H1 (cell line): ENCODE results near the gene ERICH2. TPM values are rescaled to one million over a fixed set of nuclear protein-coding genes. Genes with fewer than 3 reads are reported as not detected.
A peak's percentile ranks its signal among the peaks of the same experiment; 100 is the strongest.

Source experiments
- CTCF ChIA-PET: fragments of 300-600 bp; sonication (Branson Sonifier 250); formaldehyde crosslinking; loops from one replicate; lab custom pipeline; 2021; ENCODE audit not compliant: partially characterized antibody; lab: Charles Lee
- POLR2A ChIA-PET: fragments of 300-600 bp; sonication (Branson Sonifier 250); formaldehyde crosslinking; loops from one replicate; lab custom pipeline; 2021; ENCODE audit warnings: inconsistent platforms; ENCODE audit not compliant: partially characterized antibody; lab: Charles Lee
- DNase-seq, 2 experiments: peaks; one replicate each; pipeline versions ENCODE4 v3.0.0 to v3.0.0-alpha.2; 2010 to 2022; ENCODE audit warnings: low spot score in 2 of 2, low read depth in 1 of 2, mixed read lengths in 1 of 2
- FAIRE-seq: peaks from 2 replicates; lab custom pipeline; 2011; peaks lifted over from hg19 to GRCh38; lab: Jason Lieb, UNC
- H2AFZ ChIP-seq: 2 replicates; pipeline ENCODE4 v1.8.1; 2012; ENCODE audit warnings: low read length, inconsistent platforms
- H2AK5ac ChIP-seq: 2 replicates; pipeline ENCODE4 v1.6.1; 2013; ENCODE audit warnings: low read depth, low read length
- H2BK120ac ChIP-seq: replicated peaks from 2 replicates; pipeline ENCODE3; 2013; ENCODE audit warnings: low read depth, low read length, inconsistent platforms
- H2BK12ac ChIP-seq: 2 replicates; pipeline ENCODE4 v1.6.1; 2013; ENCODE audit warnings: low read depth, low read length
- H2BK15ac ChIP-seq: 2 replicates; pipeline ENCODE4 v1.6.1; 2013; ENCODE audit warnings: low read length
- H2BK20ac ChIP-seq: 2 replicates; pipeline ENCODE4 v1.6.1; 2013; ENCODE audit warnings: low read length
- H2BK5ac ChIP-seq: 2 replicates; pipeline ENCODE4 v1.6.1; 2013; ENCODE audit warnings: low read depth, low read length
- H3K14ac ChIP-seq: 2 replicates; pipeline ENCODE4 v1.6.1; 2013; ENCODE audit warnings: inconsistent platforms; ENCODE audit not compliant: insufficient read length
- H3K18ac ChIP-seq: 2 replicates; pipeline ENCODE4 v1.6.1; 2013; ENCODE audit warnings: low read length; ENCODE audit errors: extremely low read depth
- H3K23ac ChIP-seq: 2 replicates; pipeline ENCODE4 v1.6.1; 2013; ENCODE audit warnings: inconsistent platforms; ENCODE audit not compliant: insufficient read length
- H3K23me2 ChIP-seq: 2 replicates; pipeline ENCODE4 v1.6.1; 2013; ENCODE audit warnings: low read depth, low read length
- H3K27ac ChIP-seq: 2 replicates; pipeline ENCODE4 v1.6.1; 2011; ENCODE audit warnings: low read depth, low read length, inconsistent platforms
- H3K27me3 ChIP-seq, 4 experiments: replicated peaks in 1 of 4; 1 replicate in 1 of 4; 2 replicates in 3 of 4; pipeline versions ENCODE4 v1.6.1 to v1.8.1; 2011 to 2013; ENCODE audit warnings: low read length in 3 of 4, mild to moderate bottlenecking in 3 of 4, inconsistent platforms in 2 of 4, mixed read lengths in 2 of 4, moderate library complexity in 1 of 4; ENCODE audit not compliant: control insufficient read depth in 3 of 4, insufficient read depth in 3 of 4; ENCODE audit errors: extremely low read depth in 1 of 4
- H3K36me3 ChIP-seq, 4 experiments: 2 replicates each; pipeline versions ENCODE4 v1.6.1 to v1.8.1; 2011 to 2013; ENCODE audit warnings: mild to moderate bottlenecking in 4 of 4, low read length in 3 of 4, moderate library complexity in 2 of 4, control low read depth in 1 of 4, inconsistent platforms in 1 of 4; ENCODE audit not compliant: insufficient read depth in 4 of 4, control insufficient read depth in 2 of 4
- H3K4ac ChIP-seq: replicated peaks from 2 replicates; pipeline ENCODE3; 2013; ENCODE audit warnings: low read length, low read depth, mixed read lengths, inconsistent platforms; ENCODE audit not compliant: insufficient read length
- H3K4me1 ChIP-seq, 4 experiments: replicated peaks in 1 of 4; 1 replicate in 1 of 4; 2 replicates in 3 of 4; pipeline versions ENCODE4 v1.6.1 to v1.8.1; 2011 to 2013; ENCODE audit warnings: low read length in 3 of 4, inconsistent platforms in 2 of 4, mixed read lengths in 1 of 4; ENCODE audit not compliant: insufficient read depth in 4 of 4, control insufficient read depth in 3 of 4
- H3K4me2 ChIP-seq, 2 experiments: 2 replicates each; pipeline versions ENCODE4 v1.6.1 to v1.8.1; 2011 to 2013; ENCODE audit warnings: low read depth in 2 of 2, low read length in 2 of 2, control low read depth in 1 of 2, inconsistent platforms in 1 of 2, mild to moderate bottlenecking in 1 of 2; ENCODE audit not compliant: insufficient read depth in 1 of 2
- H3K4me3 ChIP-seq, 4 experiments: fragments of 200-600, 300-600 bp in 1 of 4; sonication (generic), shearing (Covaris generic), sonication (Bioruptor Twin) in 1 of 4; 2 replicates each; pipeline versions ENCODE4 v1.5.1 to v1.8.1; 2011 to 2016; ENCODE audit warnings: low read length in 4 of 4, low read depth in 3 of 4, control low read depth in 2 of 4, inconsistent platforms in 2 of 4, mild to moderate bottlenecking in 2 of 4, mixed read lengths in 1 of 4, moderate library complexity in 1 of 4; ENCODE audit not compliant: insufficient read depth in 2 of 4; ENCODE audit errors: extremely low read depth in 1 of 4
- H3K56ac ChIP-seq: replicated peaks from 2 replicates; pipeline ENCODE3; 2013; ENCODE audit warnings: low read depth, mild to moderate bottlenecking, mixed read lengths, low read length, inconsistent platforms; ENCODE audit not compliant: insufficient read length
- H3K79me1 ChIP-seq: 2 replicates; pipeline ENCODE4 v1.6.1; 2013; ENCODE audit warnings: low read depth, low read length, control low read depth
- H3K79me2 ChIP-seq, 2 experiments: 2 replicates each; pipeline versions ENCODE4 v1.6.1 to v1.8.1; 2012 to 2013; ENCODE audit warnings: low read length in 2 of 2, mild to moderate bottlenecking in 2 of 2, inconsistent platforms in 1 of 2; ENCODE audit not compliant: insufficient read depth in 2 of 2, control insufficient read depth in 1 of 2
- H3K9ac ChIP-seq, 4 experiments: replicated peaks in 1 of 4; 1 replicate in 1 of 4; 2 replicates in 3 of 4; pipeline versions ENCODE4 v1.6.1 to v1.8.1; 2011 to 2013; ENCODE audit warnings: low read depth in 3 of 4, low read length in 3 of 4, control low read depth in 2 of 4, mild to moderate bottlenecking in 2 of 4, moderate library complexity in 2 of 4, inconsistent platforms in 1 of 4; ENCODE audit errors: extremely low read depth in 1 of 4
- H3K9me3 ChIP-seq, 2 experiments: 2 replicates each; pipeline versions ENCODE4 v1.6.1 to v1.8.1; 2012 to 2013; ENCODE audit warnings: mild to moderate bottlenecking in 2 of 2, moderate library complexity in 2 of 2, control low read depth in 1 of 2, inconsistent platforms in 1 of 2, low read depth in 1 of 2, low read length in 1 of 2, mixed read lengths in 1 of 2; ENCODE audit not compliant: insufficient read depth in 2 of 2
- H4K20me1 ChIP-seq, 2 experiments: replicated peaks in 1 of 2; 2 replicates each; pipeline versions ENCODE3 to v1.8.1; 2011 to 2013; ENCODE audit warnings: inconsistent platforms in 2 of 2, low read length in 2 of 2, mild to moderate bottlenecking in 1 of 2; ENCODE audit not compliant: insufficient read depth in 2 of 2, control insufficient read depth in 1 of 2
- H4K5ac ChIP-seq: 2 replicates; pipeline ENCODE4 v1.6.1; 2013; ENCODE audit warnings: low read length, low read depth, mixed read lengths, inconsistent platforms; ENCODE audit not compliant: insufficient read length
- H4K8ac ChIP-seq: 2 replicates; pipeline ENCODE4 v1.8.0; 2013; ENCODE audit warnings: mild to moderate bottlenecking, moderate library complexity, low read length, inconsistent platforms; ENCODE audit not compliant: insufficient read depth; ENCODE audit errors: extremely low read depth
- H4K91ac ChIP-seq: replicated peaks from 2 replicates; pipeline ENCODE3; 2013; ENCODE audit warnings: low read length, mixed read lengths, inconsistent platforms; ENCODE audit not compliant: insufficient read length
- CTBP2 ChIP-seq: IDR thresholded peaks from 2 replicates; pipeline ENCODE4 v1.7.0; 2011; ENCODE audit warnings: borderline replicate concordance, mild to moderate bottlenecking, moderate library complexity, mixed read lengths, low read length; ENCODE audit not compliant: insufficient read depth, insufficient read length
- EGR1 ChIP-seq: IDR thresholded peaks from 2 replicates; pipeline ENCODE4 v1.6.1; 2011; ENCODE audit warnings: low read depth, low read length, borderline replicate concordance
- GABPA ChIP-seq: IDR thresholded peaks from 2 replicates; pipeline ENCODE4 v1.6.1; 2011; ENCODE audit warnings: mild to moderate bottlenecking, low read length, moderate library complexity, borderline replicate concordance; ENCODE audit not compliant: insufficient read depth
- POLR2AphosphoS5 ChIP-seq: IDR thresholded peaks from 2 replicates; pipeline ENCODE4 v1.6.1; 2011; ENCODE audit warnings: low read depth, low read length
- RAD21 ChIP-seq, 2 experiments: IDR thresholded peaks in 1 of 2; conservative IDR thresholded peaks in 1 of 2; 2 replicates each; pipeline ENCODE4 v1.6.1; 2011; ENCODE audit warnings: low read depth in 2 of 2, low read length in 2 of 2, improper control_type of control experiment in 1 of 2, inconsistent platforms in 1 of 2, mild to moderate bottlenecking in 1 of 2, moderate library complexity in 1 of 2
- WGBS, 2 experiments: shearing (Covaris generic) in 1 of 2; methylation state at CpG; one replicate each; pipeline versions ENCODE4 v1.1.6 to v1.1.7; 2013 to 2015; ENCODE audit warnings: low lambda C conversion rate in 2 of 2, mixed read lengths in 2 of 2, inconsistent platforms in 1 of 2, low coverage in 1 of 2, missing lambda C conversion rate in 1 of 2; ENCODE audit not compliant: insufficient replicate concordance in 2 of 2, insufficient coverage in 1 of 2, insufficient read length in 1 of 2; ENCODE audit errors: extremely low coverage in 1 of 2, missing lambda C conversion rate in 1 of 2; 5-methylcytosine and 5-hydroxymethylcytosine counted together
- polyA plus RNA-seq, 7 experiments: library from polyadenylated mRNA; depleted of rRNA in 3 of 7; stranded (reverse) in 5 of 7; unstranded in 2 of 7; fragments of >200 nt in 5 of 7; fragments of 200-250 nt in 2 of 7; gene quantifications; 1 replicate in 5 of 7; 2 replicates in 1 of 7; 4 replicates in 1 of 7; pipeline versions ENCODE4 v1.2.1 to v1.2.3, GENCODE V29; 2011 to 2013; ENCODE audit warnings: missing spikeins in 2 of 7, mixed read lengths in 2 of 7
- total RNA-seq: library from RNA; stranded (reverse); fragmentation: NEBNext Ultra II Directional; extraction: Animal tissue kit (Norgen Biotek cat#: 25700); gene quantifications from 2 replicates; pipeline ENCODE4 v1.2.1, GENCODE V29; 2021
- TF ChIP-seq, protein P1 (sequence below): IDR thresholded peaks from 2 replicates; pipeline ENCODE4 v1.6.1; 2011; ENCODE audit warnings: low read depth, mild to moderate bottlenecking, low read length; ENCODE audit not compliant: insufficient read depth
- TF ChIP-seq, protein P2 (sequence below), 3 experiments: IDR thresholded peaks; 1 replicate in 2 of 3; 2 replicates in 1 of 3; pipeline versions ENCODE4 v1.5.1 to v1.6.1; 2011; ENCODE audit warnings: low read length in 3 of 3, mild to moderate bottlenecking in 3 of 3, inconsistent platforms in 2 of 3, low read depth in 1 of 3, moderate library complexity in 1 of 3; ENCODE audit not compliant: insufficient read depth in 1 of 3; ENCODE audit errors: control extremely low read depth in 1 of 3

The ERICH2 gene
- total and polyA plus RNA-seq, 2 of the 8 experiments (the other 6 are each of a cell fraction or from before 2014, with no cell fraction given) = 0.20 to 2.1 TPM

DNA sequence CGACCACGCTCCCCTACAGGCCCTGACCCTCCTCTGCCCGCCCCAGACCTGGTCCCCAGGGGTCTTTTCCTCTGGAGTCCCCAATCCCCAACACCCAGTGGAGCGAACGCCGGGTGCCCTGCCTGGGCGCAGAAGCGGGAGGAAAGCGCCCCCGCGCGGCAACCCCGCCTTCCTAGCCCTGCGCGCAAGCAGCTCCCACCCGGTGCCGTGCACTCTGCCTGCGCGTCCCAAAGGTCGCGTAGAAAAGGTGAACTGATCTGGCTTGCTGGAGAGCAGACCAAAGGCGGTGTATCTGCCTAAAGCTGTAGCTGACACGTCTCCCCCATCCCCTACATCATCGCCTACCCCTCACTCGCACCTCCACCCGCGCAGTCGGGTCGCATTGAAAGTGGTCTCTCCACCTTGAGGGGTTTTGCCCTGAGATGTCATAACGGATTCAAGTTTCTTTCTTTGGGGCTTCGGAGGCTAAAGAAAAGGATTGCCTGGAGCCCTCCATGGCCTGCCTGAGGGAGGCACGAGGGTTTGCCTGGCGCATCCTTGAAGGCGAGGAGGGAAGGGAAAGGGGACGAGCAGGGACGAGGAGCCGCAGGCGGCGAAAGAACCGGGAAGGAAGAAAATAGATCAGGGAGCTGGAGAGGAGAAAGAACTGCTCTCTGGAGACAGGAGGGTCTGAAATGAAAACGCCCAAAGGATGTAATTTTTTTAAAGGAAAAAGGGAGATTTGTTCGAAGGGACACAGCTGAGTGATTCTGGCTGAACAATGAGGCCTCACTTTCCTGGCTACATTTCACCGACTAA, 52.3 kb downstream of the ERICH2 start:
- H2AFZ ChIP-seq = no peak overlapping the region
- no peak overlapping the region for H4K8ac ChIP-seq
- no peak overlapping the region for H3K27ac ChIP-seq
- peaks cover 0 to 3% of the 10 kb centered on the region in 2 experiments for H4K20me1 ChIP-seq
- H3K4me2 ChIP-seq = peak overlapping the region; percentile 76 to 99
- H3K79me2 ChIP-seq = no peaks in the 10 kb centered on the region
- no peaks in the 10 kb centered on the region; a peak in 1 of 8 replicates for H3K36me3 ChIP-seq
- peaks cover 8 to 50% (median 32%) of the 10 kb centered on the region in 4 experiments for H3K4me1 ChIP-seq
- DNase-seq (peak in 1 of 2 experiments; percentile 82), FAIRE-seq (no peak)
- H2BK15ac ChIP-seq = no peak overlapping the region; the same call in 1 of the 2 replicates
- no peak overlapping the region; a peak in 1 of 7 replicates for H3K9ac ChIP-seq
- no peak overlapping the region for H3K56ac ChIP-seq
- 3% methylated on average over 43 of the region's 43 CpGs; no CpG with 5 or more reads in 1 of the 2 experiments for WGBS, 2 experiments
- no peak overlapping the region for H3K4ac ChIP-seq
- peak overlapping the region; percentile 16 to 64 (median 59); a peak in 7 of 8 replicates for H3K4me3 ChIP-seq
- H3K23ac ChIP-seq = no peak overlapping the region
- H3K79me1 ChIP-seq = no peaks in the 10 kb centered on the region
- H4K5ac ChIP-seq = no peak overlapping the region
- H3K9me3 ChIP-seq = no peaks in the 10 kb centered on the region
- H2AK5ac ChIP-seq = no peak overlapping the region
- no peak overlapping the region for H3K14ac ChIP-seq
- peaks cover 61 to 93% (median 88%) of the 10 kb centered on the region in 4 experiments for H3K27me3 ChIP-seq
- H4K91ac ChIP-seq = no peak overlapping the region
- 0 out of 2 replicates have a peak overlapping the region, but pooled peaks have one; percentile 32 for H2BK20ac ChIP-seq
- CTCF ChIA-PET = interaction anchor here (0.5 to 2.4 kb wide), 16 partner anchors 8 to 598 kb away, joined by 3 to 6 read pairs (median 3); no protein-coding TSS in a partner anchor
- POLR2A ChIA-PET = no interaction called here
- no peak overlapping the region for H2BK120ac ChIP-seq
- peaks cover 22% of the 10 kb centered on the region for H3K23me2 ChIP-seq
- no peak overlapping the region; the same call in 1 of the 2 replicates for H3K18ac ChIP-seq
- H2BK5ac ChIP-seq = no peak overlapping the region
- no peak overlapping the region for H2BK12ac ChIP-seq
- TF ChIP-seq, protein P1, sequence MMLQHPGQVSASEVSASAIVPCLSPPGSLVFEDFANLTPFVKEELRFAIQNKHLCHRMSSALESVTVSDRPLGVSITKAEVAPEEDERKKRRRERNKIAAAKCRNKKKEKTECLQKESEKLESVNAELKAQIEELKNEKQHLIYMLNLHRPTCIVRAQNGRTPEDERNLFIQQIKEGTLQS = no peak
- TF ChIP-seq RAD21 (IDR thresholded peaks at IDR 0.05 in 1 of 2, conservative IDR thresholded peaks at IDR 0.05 in 1 of 2; ENCODE audit: low read depth in 2 of 2, low read length in 2 of 2) (peak; percentile 39 to 63; a peak in 3 of 4 replicates), CTBP2 (no peak), GABPA (peak; percentile 16; the same call in 1 of the 2 replicates), POLR2AphosphoS5 (no peak), EGR1 (0 out of 2 replicates have a peak, but pooled peaks have one; percentile 9)
- TF ChIP-seq, protein P2, sequence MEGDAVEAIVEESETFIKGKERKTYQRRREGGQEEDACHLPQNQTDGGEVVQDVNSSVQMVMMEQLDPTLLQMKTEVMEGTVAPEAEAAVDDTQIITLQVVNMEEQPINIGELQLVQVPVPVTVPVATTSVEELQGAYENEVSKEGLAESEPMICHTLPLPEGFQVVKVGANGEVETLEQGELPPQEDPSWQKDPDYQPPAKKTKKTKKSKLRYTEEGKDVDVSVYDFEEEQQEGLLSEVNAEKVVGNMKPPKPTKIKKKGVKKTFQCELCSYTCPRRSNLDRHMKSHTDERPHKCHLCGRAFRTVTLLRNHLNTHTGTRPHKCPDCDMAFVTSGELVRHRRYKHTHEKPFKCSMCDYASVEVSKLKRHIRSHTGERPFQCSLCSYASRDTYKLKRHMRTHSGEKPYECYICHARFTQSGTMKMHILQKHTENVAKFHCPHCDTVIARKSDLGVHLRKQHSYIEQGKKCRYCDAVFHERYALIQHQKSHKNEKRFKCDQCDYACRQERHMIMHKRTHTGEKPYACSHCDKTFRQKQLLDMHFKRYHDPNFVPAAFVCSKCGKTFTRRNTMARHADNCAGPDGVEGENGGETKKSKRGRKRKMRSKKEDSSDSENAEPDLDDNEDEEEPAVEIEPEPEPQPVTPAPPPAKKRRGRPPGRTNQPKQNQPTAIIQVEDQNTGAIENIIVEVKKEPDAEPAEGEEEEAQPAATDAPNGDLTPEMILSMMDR (IDR thresholded peaks at IDR 0.05; ENCODE audit: control extremely low read depth in 1 of 3, insufficient read depth in 1 of 3, low read depth in 1 of 3, low read length in 3 of 3) = peak in 2 of 3 experiments; percentile 49 to 58; a peak in 3 of 4 replicates
